WI38 (cell line): Measurements from ENCODE around the gene NEK10.
"Not testable (repeated sequence)": the region's sequence is repeated elsewhere in the genome, so short reads cannot be mapped to it uniquely, and the experiment has no call there.

ENCODE experiments used
- H3K4me3 ChIP-seq: 2 replicates; pipeline ENCODE4 v1.5.1; 2011; ENCODE audit warnings: low read depth, mild to moderate bottlenecking, control low read depth, low read length
- TF ChIP-seq, protein P1 (sequence below): IDR thresholded peaks from 2 replicates; pipeline ENCODE4 v1.5.1; 2012; ENCODE audit warnings: low read depth, mild to moderate bottlenecking, control low read depth, low read length

NEK10 gene

DNA sequence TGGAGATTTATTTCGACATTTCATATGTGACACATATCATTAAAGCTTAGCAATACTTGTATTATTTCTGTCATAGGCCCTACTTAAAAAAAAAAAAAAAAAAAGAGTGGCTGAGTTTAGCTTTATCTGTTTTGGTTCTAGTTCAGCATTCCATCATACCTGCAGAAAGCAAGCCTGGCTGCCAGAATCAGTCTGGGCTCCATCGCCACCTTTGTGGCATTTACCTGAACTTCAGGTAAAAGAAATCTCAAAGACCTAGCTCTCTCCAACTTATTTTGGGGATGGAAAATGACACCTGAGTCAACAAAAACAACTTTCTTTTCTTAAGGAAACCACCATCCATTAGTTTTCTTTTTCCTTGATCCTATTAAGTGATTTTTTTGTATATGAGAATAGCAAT lies 82.1 kb downstream of the NEK10 start:
- TF ChIP-seq, protein P1, sequence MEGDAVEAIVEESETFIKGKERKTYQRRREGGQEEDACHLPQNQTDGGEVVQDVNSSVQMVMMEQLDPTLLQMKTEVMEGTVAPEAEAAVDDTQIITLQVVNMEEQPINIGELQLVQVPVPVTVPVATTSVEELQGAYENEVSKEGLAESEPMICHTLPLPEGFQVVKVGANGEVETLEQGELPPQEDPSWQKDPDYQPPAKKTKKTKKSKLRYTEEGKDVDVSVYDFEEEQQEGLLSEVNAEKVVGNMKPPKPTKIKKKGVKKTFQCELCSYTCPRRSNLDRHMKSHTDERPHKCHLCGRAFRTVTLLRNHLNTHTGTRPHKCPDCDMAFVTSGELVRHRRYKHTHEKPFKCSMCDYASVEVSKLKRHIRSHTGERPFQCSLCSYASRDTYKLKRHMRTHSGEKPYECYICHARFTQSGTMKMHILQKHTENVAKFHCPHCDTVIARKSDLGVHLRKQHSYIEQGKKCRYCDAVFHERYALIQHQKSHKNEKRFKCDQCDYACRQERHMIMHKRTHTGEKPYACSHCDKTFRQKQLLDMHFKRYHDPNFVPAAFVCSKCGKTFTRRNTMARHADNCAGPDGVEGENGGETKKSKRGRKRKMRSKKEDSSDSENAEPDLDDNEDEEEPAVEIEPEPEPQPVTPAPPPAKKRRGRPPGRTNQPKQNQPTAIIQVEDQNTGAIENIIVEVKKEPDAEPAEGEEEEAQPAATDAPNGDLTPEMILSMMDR = no peak

DNA sequence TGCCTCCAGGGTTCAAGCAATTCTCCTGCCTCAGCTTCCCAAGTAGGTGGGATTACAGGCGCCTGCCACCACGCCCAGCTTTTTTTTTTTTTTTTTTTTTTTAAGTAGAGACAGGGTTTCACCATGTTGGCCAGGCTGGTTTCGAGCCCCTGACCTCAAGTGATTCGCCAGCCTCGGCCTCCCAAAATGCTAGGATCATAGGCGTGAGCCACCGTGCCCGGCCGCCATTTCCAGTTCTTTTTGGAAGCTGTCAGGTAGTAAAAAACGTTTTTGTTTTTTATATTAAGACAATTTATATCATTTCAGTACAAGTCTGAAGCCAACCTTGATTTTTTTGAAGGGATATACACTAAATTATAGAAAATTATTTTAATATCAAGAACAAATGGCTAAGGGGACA lies 82.7 kb downstream of the NEK10 start:
- H3K4me3 ChIP-seq = not testable (repeated sequence)

More for the DNA sequence above, 82.1 kb downstream of the NEK10 start:
- H3K4me3 ChIP-seq = no peak overlapping the region

DNA sequence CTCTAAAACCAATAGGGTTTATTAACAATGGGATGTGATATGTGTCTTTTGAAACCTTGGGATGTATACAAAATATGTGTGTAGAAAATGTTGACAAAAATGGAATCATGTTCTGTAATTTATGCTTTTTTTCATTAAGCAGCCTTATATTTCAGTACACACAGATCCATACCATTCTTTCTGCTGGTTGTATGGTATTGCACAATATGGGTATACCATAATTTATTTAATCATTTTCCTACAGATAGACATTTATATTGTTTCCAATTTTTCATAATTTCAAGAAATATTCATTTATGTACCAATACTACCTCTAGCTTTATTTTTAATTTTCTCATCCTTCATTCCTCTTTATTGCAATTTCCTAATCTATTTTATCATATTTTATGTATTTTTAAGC lies 83.5 kb downstream of the NEK10 start:
- TF ChIP-seq, protein P1 = no peak
- no peak overlapping the region for H3K4me3 ChIP-seq

DNA sequence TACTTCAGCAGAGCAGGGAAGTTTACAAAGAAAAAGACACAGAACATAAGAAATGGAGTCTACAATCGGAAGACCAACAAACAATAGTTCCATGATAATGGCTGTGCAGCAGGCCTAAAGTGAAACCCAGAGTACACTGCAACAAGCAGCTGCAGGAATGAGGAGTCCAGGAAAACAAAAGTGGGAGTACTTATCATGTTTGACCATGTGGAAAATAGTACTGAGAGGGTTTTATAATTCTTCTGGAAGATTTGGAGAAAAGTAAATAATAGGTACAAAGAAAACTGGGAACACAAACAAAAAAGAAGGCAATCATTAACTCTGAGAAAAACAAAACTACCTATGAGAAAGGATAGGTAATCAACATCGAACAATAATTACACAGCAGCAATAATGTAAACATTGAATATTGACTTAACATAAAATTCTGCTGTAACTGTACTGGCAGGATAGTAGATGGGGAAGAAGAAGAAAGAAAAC lies 87.5 kb downstream of the NEK10 start:
- no peak overlapping the region for H3K4me3 ChIP-seq
- TF ChIP-seq, protein P1 = no peak

DNA sequence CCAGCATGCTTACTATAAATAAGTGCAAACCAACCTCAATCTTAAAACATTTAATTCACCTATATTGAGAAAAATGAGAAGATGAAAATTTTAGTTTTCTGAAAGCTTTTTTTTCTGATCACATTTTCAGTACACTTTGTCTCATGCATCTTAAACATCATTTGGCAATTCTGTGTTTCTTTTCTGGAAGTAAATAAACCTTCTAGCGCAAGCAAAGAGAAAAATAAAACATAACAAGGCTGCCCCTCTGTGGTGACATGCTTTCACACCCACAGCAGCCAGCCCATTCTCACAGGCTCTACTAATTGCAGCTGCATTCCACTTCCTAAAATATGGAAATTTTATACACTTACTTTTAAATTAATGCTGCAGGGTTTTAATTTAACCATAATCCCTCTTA lies 90.1 kb downstream of the NEK10 start:
- H3K4me3 ChIP-seq = no peak overlapping the region
- TF ChIP-seq, protein P1 = no peak

DNA sequence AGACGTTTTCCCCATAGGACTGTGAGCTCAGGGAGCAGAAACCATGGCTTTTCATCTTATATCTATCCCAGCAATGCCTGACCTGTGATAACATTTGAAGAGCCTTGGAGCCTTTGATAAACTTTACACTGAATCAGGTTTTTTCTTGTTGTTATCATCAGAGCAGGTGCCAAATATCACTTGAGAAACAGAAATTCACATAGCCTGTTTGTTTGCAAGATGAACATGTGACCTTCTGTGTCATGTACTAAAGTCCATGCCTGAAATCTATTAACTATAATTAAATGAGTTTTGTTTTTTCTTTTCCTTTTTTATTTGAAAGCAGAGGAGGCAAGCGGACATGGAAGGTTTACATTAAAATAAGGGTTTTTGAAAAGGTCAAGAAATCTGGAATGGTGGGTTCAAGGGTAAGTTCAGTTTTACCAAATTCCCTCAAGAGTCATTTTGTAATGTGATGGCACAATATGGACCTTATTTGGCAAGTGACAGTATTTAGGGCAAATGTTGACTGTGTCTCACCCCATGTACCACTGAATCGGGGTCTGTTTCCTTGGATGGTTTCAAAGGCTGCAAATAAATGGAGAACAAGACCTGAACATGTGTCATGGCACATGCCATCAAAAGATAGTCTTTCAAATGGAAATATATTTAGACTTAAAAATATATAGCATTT lies 90.7 kb downstream of the NEK10 start:
- TF ChIP-seq, protein P1 = no peak
- no peak overlapping the region for H3K4me3 ChIP-seq

DNA sequence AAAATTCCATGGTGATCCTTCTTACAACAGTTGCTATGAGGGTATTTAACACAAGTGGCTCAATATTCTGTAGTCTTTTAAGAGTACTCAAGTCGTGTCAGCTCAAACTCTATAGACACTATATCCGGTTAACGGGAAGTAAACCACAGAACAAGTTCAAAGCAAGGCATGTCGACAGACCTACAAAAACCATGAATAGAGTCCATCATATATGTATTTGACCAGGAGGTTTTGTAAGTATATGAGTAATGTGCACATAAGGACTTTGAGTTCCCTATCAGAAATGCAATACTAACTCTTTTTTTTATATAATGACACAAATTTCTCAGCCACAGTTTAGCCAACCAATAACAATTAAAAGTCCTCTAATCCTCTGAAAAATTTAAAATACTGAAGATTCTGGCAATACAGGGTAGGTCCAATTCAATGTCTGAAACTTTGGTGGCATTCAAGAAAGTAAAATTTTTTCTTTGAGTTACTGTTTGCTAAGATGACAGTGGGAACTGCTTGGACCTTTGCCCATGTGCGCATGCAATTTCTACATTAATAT lies 93.7 kb downstream of the NEK10 start:
- no peak overlapping the region for H3K4me3 ChIP-seq
- TF ChIP-seq, protein P1 = no peak
